GM12864 (cell line): Measurements from ENCODE around the gene ACD.

Experiments
- DNase-seq: peaks from one replicate; pipeline ENCODE4 v3.0.0-alpha.2; 2011; ENCODE audit warnings: low read depth
- H3K4me3 ChIP-seq: 2 replicates; pipeline ENCODE4 v1.5.1; 2011; ENCODE audit warnings: mild to moderate bottlenecking, low read depth, low read length, control low read depth
- CTCF ChIP-seq: IDR thresholded peaks from 2 replicates; pipeline ENCODE4 v1.5.1; 2011; ENCODE audit warnings: low read depth, mild to moderate bottlenecking, moderate library complexity, low read length, control low read depth, inconsistent platforms; ENCODE audit errors: missing control alignments

The ACD gene

DNA sequence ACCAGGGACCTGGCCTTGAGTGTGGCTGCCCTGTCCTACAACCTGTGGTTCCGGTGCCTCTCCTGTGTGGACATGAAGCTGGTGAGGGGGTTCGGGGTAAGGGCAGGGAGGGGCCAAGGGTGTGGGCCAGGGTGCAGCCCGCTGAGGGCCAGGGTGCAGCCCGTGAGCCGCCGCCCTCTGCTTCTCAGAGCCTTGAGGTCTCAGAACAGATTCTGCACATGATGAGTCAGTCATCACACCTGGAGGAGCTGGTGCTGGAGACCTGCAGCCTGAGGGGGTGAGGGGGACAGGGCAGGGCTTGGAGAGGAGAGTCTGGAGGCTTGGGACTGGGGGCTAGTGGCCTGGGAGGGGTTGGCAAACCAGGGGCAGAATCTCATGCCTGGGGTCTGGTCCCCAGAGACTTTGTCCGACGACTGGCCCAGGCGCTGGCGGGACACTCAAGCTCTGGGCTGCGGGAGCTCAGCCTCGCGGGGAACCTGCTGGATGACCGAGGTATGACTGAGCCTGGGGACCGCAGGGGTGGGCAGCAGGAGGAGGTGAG, 12.9 kb downstream of the ACD start:
- no peak for DNase-seq
- no peak overlapping the region for H3K4me3 ChIP-seq
- TF ChIP-seq CTCF: no peak

DNA sequence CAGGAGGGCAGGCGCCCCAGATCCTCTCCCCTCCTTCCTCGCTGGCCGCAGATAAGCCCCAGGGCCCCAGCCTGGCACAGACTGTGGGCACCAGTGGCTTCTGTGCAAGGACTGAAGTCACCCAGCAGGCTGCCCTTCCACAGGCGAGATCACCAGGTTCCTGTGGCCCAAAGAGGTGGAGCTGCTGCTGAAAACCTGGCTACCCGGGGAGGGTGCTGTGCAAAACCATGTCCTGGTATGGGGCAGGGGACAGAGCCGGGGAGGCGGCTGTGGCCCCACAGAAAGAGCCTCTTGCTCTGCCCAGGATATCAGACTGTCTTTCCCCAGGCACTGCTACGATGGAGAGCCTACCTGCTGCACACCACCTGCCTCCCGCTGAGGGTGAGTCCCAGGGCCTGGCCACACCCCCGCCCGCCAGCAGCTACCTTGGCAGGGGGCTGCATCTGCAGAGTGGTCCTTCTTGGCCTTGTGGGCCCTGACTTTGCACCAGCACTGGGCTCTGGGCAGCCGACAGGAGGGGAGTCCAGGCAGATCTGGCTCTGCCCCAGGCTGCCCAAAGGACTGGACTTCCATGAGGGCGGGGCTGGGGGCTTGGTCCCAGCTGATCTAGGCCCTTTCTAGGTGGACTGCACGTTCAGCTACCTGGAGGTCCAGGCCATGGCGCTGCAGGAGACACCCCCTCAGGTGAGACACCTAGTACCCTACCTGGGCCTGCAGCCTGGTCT, 14.5 kb downstream of the ACD start:
- H3K4me3 ChIP-seq: peak overlapping the region; percentile 75
- DNase-seq: no peak
- no peak for TF ChIP-seq CTCF

GRCh38 chr16:67644038-67644437, 16.0 kb downstream of the ACD start:
- no peak for DNase-seq
- no peak overlapping the region for H3K4me3 ChIP-seq
- TF ChIP-seq CTCF: no peak

- no peak for TF ChIP-seq CTCF
- no peak overlapping the region for H3K4me3 ChIP-seq
- DNase-seq: no peak
These were observed 18.0 kb downstream of the ACD start for GRCh38 chr16:67641779-67642708.

GRCh38 chr16:67637625-67638024, 22.4 kb downstream of the ACD start:
- TF ChIP-seq CTCF: no peak
- DNase-seq: no peak
- no peak overlapping the region for H3K4me3 ChIP-seq

- no peak for DNase-seq
- H3K4me3 ChIP-seq: no peak overlapping the region
- TF ChIP-seq CTCF: no peak
These were observed 23.3 kb downstream of the ACD start for GRCh38 chr16:67636713-67637112.
